ENCODE measurements around the gene FLOT1.
"Not testable (repeated sequence)": the region's sequence is repeated elsewhere in the genome, so short reads cannot be mapped to it uniquely, and the experiment has no call there.

FLOT1 gene

DNA sequence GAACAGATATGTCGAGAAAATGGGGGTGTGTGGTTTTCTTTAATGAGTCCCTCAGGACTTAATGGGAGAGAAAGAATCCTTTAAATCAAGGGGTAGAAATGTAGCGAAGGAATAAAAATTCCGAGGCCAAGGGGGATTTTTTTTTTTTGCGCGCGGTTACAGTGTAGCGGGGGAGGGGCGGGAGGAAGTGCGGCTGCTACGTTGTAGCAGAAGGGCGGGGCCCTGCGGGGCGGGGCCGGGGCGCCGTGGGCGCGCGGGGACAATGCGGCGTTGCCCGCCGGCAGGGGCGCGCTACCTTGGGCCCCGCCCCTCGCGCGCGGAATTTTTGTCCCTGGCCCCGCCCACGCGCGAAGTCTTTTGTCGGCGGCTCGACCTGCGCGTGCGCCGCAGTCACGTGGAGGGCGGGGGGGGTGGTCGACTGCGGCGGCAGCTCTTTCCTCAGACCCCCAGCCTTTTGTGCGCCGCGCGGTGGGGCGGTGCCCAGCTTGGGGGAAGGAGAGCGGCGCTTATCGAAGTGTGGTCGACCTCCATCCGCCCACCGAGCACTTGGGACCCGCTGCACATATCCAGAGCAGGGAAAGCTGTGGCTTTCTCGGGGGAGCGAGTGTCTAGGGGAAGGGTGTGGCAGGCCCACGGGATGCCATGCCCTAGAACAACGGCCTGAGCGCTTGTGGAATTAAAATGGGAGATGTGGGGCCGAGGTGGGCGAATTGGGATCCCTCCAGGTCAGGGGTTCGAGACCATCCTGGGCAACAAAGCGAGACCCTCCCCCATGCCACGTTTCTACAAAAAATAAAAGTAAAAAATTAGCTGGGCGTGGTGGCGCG is 21.1 kb downstream of the FLOT1 start:
- DNase-seq = peak; percentile 79

DNA sequence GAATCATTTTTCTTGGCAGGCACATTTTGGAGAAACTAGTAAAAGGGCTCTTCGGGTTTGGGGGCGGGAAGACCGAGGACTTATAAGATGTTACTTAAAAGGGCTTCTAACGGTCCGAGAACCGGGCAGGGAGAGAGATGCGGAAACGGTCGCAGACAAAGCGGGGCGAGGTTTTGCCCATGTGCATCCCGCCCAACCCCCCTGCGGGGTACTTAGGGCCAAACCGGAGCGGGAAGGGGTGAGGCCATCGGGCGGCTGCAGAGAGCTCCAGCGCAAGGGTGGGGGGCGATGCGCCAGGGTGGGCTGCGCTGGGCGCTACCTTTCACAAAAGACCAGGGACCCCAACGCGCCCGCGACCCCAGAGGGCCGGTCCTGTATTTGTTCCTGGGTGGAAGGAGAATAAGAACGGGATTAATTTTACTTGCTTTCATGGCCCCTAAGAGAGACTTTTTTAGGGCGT is 21.7 kb downstream of the FLOT1 start:
- peak; percentile 51 for DNase-seq

GRCh38 chr6:30719791-30720737 is 22.4 kb downstream of the FLOT1 start, which contains the start of gene TUBB:
Gene TUBB, plus strand, starts transcription at chr6:30720352. Its CDS starts 155 bp downstream, at chr6:30720507.
- peak; percentile 96 for DNase-seq

- DNase-seq = peak; percentile 63
Measured at GRCh38 chr6:30719356-30719755, 23.1 kb downstream of the FLOT1 start.

GRCh38 chr6:30717845-30718720 is 24.4 kb downstream of the FLOT1 start:
- not testable (repeated sequence) for DNase-seq

DNA sequence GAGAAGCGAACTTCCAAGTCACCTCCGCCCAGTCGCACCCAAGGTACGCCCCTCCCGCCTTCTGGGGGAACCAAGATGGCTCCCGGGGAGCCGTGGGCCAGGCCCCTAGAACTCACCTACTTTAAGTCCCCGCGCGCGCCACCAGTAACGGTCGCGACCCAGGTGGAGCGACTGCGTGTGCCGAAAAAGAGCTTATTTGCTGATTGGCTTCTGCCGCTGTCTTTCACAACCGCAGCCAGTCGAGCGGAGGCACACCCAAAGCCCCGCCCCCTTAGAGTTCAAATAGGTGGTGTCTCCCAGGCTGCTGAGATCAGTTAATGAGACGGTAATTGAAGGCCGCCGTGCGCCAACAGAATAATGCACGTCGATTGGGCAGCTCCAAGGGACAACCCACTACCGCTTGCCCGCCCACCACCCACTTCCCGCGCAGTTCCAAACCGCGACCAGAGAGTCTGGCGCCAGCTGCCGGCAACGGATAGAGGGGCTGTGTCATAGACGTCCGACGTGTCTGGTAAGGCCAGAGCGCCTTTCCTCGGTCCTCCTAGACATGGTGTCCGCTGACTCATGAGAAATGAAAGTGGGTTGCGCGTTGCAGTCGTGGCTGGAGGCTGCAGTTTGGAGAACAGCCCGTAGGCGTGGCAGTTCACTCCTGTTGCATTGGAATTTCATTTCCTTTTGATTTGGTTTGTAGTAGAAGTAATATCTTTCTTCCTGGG is 25.2 kb downstream of the FLOT1 start, which contains the start of gene MDC1:
Gene MDC1, minus strand, starts transcription at position 153 of the 716 bp plus-strand sequence. CDS start 2,106 bp downstream, outside the sequence.
- peak; percentile 100 for DNase-seq

DNA sequence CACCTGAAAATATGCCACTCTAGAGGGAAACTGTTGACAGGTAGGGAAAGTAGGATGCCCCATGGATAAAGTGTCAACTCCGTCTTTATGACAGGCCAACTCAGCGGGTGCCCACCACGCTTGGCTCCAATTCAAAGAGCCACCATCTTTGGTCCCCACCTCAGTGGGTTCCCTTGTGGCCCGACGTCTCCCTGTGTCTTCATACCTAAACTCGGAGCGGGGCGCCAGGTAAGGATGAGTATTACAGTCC is 25.7 kb downstream of the FLOT1 start:
- no peak for DNase-seq

DNA sequence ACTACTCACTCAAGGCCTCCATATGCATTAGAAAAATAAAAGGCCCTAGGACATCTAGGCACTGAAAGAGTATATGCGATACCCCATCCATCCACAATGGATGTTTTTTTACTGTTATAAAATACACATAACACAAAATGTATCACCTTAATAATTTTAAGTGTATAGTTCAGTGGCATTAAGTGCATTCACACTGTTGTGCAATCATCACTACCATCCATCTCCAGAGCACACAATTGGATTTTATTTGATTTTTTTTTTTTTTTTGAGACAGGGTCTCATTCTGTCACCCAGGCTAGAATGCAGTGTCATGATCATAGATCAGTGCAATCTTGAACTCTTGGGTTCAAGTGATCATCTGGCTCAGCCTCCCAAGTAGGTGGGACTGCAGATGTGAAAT is 28.2 kb downstream of the FLOT1 start:
- no peak for DNase-seq

- DNase-seq = no peak
Measured at GRCh38 chr6:30712441-30712945, 30.0 kb downstream of the FLOT1 start.

DNA sequence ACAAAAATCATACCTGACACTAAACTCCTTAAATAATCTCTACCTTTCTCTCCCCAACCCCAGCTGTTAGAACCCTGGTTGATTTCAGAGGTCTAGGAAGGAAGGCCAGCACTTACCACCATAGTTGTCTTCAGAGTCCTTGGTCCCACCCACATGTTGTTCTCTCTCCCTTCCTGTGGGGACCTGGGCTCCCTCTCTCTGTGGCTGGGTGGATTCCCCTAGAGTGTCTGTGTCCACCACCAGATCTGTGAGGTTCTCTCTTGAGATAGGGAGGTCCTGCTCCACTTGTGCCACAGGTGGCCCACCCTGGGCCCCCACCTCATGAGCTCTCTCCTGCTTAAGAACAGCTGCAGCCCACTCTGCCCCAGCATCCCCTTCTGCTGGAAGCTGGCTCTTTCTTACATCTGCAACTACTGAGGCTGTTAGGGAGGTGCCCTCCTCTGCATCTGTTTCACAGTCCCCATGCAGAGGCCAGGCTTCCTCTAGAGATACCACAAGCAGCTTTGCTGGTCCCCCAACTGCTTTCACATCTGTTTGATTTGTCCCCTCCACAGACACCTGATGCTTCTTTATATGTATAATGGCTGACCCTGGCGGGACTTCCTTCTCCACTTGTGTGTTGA is 30.6 kb downstream of the FLOT1 start:
- DNase-seq = no peak

GRCh38 chr6:30709101-30709868 is 33.2 kb downstream of the FLOT1 start:
- no peak for DNase-seq

DNA sequence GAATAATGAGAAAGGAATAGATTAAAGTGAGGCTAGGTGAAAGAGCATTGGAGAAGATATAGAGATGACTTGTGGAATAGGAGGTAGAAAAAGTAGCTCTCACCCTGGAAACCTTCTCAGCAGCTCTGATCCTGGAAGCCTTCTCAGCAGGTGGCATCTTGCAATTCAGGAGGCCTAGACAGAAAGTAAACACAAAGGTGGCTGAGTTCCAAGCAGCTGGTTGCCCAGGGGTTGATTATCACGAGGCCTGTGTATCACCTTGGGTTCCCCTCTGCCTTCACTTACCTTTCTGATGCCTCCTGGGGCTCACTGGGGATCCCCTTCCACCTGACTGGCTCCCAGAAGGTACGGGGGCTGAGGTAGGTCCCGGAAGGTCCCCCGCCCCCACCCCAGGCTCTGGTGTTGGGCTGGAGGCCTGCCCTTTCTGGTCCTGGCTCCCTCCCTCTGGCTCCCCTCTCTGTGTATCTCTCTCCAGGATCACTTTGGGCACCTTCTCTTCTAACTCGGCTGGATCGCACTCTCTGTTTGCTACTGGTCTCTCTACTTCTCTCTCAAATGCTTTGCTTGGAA is 35.1 kb downstream of the FLOT1 start:
- peak; percentile 71 for DNase-seq

DNA sequence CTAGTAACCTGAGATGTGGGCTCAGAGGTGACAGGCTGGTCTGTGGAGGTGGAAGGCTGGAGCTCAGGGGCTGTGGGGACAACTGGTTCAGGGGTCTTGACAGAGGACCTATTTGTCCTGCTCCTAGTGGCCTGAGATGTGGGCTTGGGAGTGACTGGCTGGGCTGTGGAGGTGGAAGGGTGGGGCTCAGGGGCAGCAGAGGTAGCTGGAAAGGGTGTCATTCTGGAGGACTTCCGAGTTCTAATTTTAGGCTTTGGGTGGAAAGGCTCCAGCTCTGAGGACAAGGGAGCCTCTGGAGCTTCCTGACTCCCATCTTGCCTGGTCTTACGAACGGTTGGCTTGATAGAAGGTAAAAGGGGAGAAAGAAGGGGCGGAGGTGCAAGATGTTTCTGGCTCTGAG is 36.9 kb downstream of the FLOT1 start:
- no peak for DNase-seq

DNA sequence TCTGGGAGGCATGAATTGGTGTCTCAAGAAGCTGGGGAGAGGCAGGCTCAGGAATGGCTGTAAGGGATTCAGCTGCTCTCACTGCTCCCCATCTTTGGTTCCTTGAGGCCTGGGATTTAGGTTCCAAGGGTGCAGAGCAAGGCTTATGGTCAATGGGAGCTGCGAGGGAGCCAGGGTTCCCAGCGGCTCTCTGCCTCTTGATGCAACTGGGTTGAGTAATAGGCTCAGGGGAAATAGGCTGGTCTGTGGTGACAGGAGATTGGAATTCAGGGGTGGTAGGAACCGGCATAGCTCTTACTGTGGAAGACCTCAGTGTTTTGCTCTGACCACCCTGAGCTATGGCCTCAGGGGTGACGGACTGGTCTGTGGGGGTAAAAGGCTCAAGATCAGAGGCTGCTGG is 38.7 kb downstream of the FLOT1 start:
- DNase-seq = no peak

GRCh38 chr6:30703011-30703410 is 39.5 kb downstream of the FLOT1 start:
- no peak for DNase-seq

- DNase-seq = no peak
Measured at GRCh38 chr6:30700340-30700739, 42.1 kb downstream of the FLOT1 start.

GRCh38 chr6:30696432-30696831 is 46.1 kb downstream of the FLOT1 start:
- DNase-seq = no peak

GRCh38 chr6:30691208-30691847 is 51.2 kb downstream of the FLOT1 start:
- no peak for DNase-seq

DNA sequence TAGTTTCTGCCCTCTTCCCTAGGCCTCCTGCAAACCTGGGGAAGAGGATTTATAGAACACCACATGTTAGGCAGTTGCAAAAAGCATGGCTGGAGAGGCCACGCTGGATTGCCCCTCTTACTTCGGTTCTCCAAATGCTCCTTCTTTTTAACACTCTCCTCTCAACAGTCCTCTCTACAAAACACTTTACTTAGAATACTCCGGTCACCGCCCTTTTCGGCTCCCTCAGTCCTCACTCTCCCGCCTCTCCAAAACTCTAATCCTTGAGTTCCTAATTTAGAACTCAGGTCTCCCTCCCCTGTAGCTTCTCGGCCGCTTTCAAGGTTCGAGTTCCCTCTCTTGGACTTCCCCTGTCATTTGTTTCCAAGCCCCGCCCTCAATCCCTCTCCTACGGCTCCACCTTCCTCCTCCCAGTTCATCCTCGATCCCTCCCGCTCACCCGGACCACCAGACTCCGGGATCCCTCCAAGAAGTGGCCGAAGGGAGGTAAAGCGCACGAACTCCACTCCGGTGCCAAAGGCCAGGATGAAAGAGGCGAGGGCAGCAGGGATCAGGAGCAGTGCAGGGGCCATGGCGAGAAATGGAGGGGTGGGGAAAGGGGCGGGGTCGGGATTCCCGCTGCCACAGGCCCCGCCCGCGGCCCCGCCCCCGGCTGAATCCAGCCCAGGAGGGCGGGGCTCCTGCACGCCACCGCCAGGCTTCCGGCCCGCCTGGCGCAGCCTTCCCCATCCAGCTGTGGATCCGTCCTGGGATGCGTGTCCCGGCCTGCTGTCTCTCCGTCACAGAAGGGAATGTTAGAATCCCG is 51.9 kb downstream of the FLOT1 start, which contains the start of gene NRM:
Gene NRM, minus strand, starts transcription at position 582 of the 805 bp plus-strand sequence. Its CDS starts 10 bp downstream, at position 572.
- peak; percentile 87 for DNase-seq

All from DMS79 (cell line).